Activated naive CD8-positive, alpha-beta T cell treated with anti-CD3 and anti-CD28 coated beads, Interleukin-2, amount 10 ng/mL, durations not matched to agents 7 days and 5 days (primary cell): Measurements from ENCODE around the gene HDAC4. TPM values are rescaled to one million over a fixed set of nuclear protein-coding genes. Genes with fewer than 3 reads are reported as not detected.
A peak's percentile ranks its signal among the peaks of the same experiment; 100 is the strongest.

Source experiments
- ATAC-seq: fragments of 150-1000 bp; cut with Tn5 transposase; one replicate; pipeline ENCODE4 v1.10.0; 2021; ENCODE audit warnings: low read depth, moderate library complexity
- POLR2A ChIA-PET: fragments of 350-600 bp; sonication (Branson Sonifier 250); formaldehyde crosslinking; loops from one replicate; lab custom pipeline; 2021; ENCODE audit warnings: antibody characterized with exemption; lab: Charles Lee
- DNase-seq: peaks from one replicate; pipeline ENCODE4 v3.0.0; 2021
- H3K27ac Mint-ChIP-seq: one replicate; pipeline ENCODE4 v1.8.0; 2022; ENCODE audit warnings: mild to moderate bottlenecking, mixed read lengths
- H3K27me3 Mint-ChIP-seq: one replicate; pipeline ENCODE4 v1.8.0; 2022; ENCODE audit warnings: mild to moderate bottlenecking, moderate library complexity, mixed read lengths
- H3K36me3 Mint-ChIP-seq: one replicate; pipeline ENCODE4 v1.8.0; 2021; ENCODE audit warnings: mild to moderate bottlenecking, mixed read lengths
- H3K4me1 Mint-ChIP-seq: one replicate; pipeline ENCODE4 v1.8.0; 2021; ENCODE audit warnings: mixed read lengths
- H3K4me3 Mint-ChIP-seq: one replicate; pipeline ENCODE4 v1.8.0; 2022; ENCODE audit warnings: mild to moderate bottlenecking, moderate library complexity, mixed read lengths
- H3K9me3 Mint-ChIP-seq: one replicate; pipeline ENCODE4 v1.8.0; 2021; ENCODE audit warnings: mixed read lengths
- total RNA-seq, 2 experiments: library from RNA; stranded (reverse); gene quantifications; one replicate each; pipeline ENCODE4 v1.2.3, GENCODE V29; 2021

Gene HDAC4
- total RNA-seq, 2 experiments from 2014 or later, result 54.0 to 57.4 TPM

DNA sequence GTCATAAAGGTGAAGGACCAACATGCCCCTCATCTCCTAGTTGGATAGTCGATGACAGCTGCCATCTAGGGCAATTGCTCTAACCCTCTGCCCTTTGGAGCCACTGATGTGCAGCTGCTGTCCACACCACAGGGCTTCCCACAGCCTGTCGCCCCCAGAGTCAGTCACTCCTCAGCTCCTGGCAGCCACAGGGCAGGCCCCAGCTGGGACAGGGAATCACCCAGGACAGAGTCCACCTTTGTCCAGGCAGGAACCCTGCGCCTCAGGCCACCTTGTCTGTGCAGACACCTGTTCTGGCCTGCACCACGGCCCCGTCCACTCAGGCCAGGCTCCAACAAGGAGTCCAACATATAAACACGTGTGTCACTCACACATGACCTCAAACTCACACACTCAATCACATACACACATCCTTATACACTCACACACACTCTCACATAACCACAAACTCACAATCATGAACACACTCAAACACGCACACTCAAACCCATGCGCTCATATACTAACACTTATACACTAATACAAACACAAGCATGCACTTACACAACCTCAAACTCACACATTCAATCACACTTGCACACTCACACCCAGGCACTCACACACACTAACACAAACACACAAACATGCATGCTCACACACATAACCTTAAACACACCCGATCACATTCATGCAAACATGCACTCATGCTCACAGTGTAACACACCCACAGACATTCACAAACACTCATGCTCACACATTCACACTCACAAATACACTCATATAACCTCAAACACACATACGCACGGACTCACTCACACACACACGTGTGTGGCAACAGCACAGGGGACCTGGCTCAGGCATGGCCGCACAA lies 29.7 kb downstream of the HDAC4 start:
- no peak overlapping the region for H3K4me3 Mint-ChIP-seq
- peaks cover 5% of the 10 kb centered on the region for H3K36me3 Mint-ChIP-seq
- POLR2A ChIA-PET, result interaction anchor here (2.2 to 2.6 kb wide), 2 partner anchors 10 to 30 kb away, joined by 8 read pairs; partner anchors contain the start of gene HDAC4
- no peaks in the 10 kb centered on the region for H3K9me3 Mint-ChIP-seq
- DNase-seq (no peak), ATAC-seq (no peak)
- no peaks in the 10 kb centered on the region for H3K27me3 Mint-ChIP-seq
- H3K4me1 Mint-ChIP-seq, result peaks cover 12% of the 10 kb centered on the region
- H3K27ac Mint-ChIP-seq, result no peak overlapping the region

DNA sequence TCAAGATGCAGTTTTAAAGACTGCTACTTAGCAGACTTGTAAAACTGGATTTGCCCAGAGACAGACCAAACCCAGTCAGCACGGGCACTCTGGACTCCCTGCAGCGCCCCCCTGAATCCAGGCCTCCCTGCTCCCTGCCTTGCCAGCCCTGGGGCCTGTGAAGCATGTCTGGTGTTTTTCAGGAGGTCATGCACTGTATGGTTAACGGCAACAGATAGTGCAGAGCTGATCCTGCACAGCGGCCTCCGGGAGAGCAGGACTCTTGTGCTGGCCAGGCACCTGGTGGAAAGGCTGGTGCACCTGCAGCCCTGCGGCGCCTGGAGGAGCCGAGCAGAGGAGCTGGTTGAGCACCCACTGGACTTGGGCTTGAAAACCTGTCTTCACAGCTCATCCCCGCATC lies 30.4 kb downstream of the HDAC4 start:
- H3K4me1 Mint-ChIP-seq, result peaks cover 12% of the 10 kb centered on the region
- DNase-seq (no peak), ATAC-seq (no peak)
- no peaks in the 10 kb centered on the region for H3K9me3 Mint-ChIP-seq
- peak overlapping the region; percentile 74 for H3K4me3 Mint-ChIP-seq
- POLR2A ChIA-PET, result interaction anchor here (1.1 to 2.6 kb wide), 3 partner anchors 11 to 519 kb away, joined by 4 to 8 read pairs (median 8); partner anchors contain the start of gene HDAC4
- no peaks in the 10 kb centered on the region for H3K27me3 Mint-ChIP-seq
- H3K27ac Mint-ChIP-seq, result no peak overlapping the region
- peaks cover 5% of the 10 kb centered on the region for H3K36me3 Mint-ChIP-seq

DNA sequence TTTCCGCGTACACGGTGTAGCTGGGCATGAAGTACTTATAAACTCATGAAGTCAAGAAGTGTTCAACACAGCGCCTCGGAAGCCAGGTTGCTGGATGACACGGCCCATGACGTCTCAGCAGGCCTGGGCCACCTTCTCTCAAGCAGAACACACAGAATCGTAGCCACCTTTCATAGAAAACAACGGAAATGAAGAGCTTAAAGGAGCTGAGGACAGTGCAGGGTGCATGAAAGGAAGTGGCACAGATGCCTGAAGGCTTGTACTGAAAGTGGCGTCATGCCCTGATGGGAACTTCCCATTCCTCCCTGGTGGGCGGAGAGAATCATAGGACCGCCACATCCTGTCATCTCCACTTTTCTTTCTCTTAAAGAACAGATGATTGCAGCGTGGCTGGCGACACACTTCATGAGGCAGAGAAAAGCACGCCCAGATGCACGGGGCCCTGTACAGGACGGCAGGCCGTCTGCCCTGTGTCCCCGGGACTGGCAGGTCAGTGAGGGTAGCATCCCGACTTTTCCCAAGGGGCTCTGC lies 31.1 kb downstream of the HDAC4 start:
- Mint-ChIP-seq H3K4me1 (peaks cover 12% of the 10 kb centered on the region), H3K36me3 (peaks cover 5% of the 10 kb centered on the region)

DNA sequence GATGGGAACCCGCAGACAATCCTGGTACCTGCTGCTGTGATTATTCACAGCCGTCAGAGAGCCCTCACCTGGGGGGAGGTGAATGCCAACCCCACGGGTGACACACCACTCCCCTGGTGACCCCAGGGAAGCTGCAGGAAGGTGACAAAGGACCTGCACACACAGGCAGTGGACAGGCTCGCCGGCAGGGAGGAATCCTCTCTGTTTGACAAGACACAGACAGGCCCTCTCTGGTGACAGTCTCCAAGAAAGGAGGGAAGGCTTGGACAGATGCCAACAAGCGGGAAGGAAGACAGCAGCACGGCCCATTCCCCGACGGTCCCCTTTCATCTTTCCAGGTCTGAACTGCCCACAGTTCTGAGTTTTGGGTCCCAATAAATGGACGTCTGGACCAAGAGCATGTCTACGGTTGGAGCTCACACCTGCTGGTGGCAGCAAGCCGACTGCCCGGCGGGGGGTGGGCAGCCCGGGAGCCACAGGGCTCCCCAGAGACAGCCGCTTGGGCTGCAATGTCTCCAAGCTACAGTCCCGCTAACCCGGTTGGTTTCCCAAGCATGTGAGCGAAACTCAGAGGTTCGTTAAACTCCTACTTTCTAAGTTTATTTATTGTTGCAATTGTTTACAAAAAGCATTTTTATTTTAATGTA lies 31.8 kb downstream of the HDAC4 start:
- peaks cover 5% of the 10 kb centered on the region for H3K36me3 Mint-ChIP-seq
- POLR2A ChIA-PET, result interaction anchor here (0.7 to 2.6 kb wide), 8 partner anchors 12 to 520 kb away, joined by 3 to 15 read pairs (median 5); partner anchors contain the start of gene HDAC4
- H3K4me1 Mint-ChIP-seq, result peaks cover 14% of the 10 kb centered on the region
- no peaks in the 10 kb centered on the region for H3K27me3 Mint-ChIP-seq
- ATAC-seq (no peak), DNase-seq (no peak)
- H3K27ac Mint-ChIP-seq, result peak overlapping the region; percentile 13
- no peak overlapping the region for H3K4me3 Mint-ChIP-seq
- H3K9me3 Mint-ChIP-seq, result no peaks in the 10 kb centered on the region

More for the DNA sequence above, 31.1 kb downstream of the HDAC4 start:
- Mint-ChIP-seq H3K4me3 (peak overlapping the region; percentile 74), H3K9me3 (no peaks in the 10 kb centered on the region), H3K27ac (no peak overlapping the region), H3K27me3 (no peaks in the 10 kb centered on the region)
- POLR2A ChIA-PET, result interaction anchor here (0.6 to 2.6 kb wide), 10 partner anchors 11 to 655 kb away, joined by 3 to 15 read pairs (median 4); partner anchors contain the start of genes HDAC4 and NDUFA10
- peak; percentile 54 for DNase-seq
- ATAC-seq, result peak; percentile 97

DNA sequence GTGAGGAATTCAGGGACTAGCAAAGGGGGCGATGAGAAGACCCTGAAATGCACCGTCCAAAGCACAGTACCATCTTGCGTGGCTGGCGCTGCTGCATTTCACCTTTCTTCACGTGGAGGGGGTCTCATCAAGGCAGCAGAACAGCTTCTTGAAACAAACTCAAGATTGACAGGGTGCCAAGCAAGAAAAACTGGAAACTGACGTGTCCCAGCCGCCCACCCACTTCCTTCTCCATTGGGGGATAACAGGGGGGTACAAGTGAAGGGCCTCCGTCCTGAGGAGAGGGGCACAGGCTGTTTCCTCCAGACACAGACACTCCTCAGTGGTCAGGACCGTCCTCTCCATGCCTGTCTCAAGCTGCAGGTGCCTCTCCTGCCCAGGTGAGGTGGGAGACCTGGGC lies 32.5 kb downstream of the HDAC4 start:
- no peak overlapping the region for H3K27ac Mint-ChIP-seq
- ATAC-seq (no peak), DNase-seq (no peak)
- peaks cover 5% of the 10 kb centered on the region for H3K36me3 Mint-ChIP-seq
- no peaks in the 10 kb centered on the region for H3K9me3 Mint-ChIP-seq
- no peaks in the 10 kb centered on the region for H3K27me3 Mint-ChIP-seq
- POLR2A ChIA-PET, result interaction anchor here (1.2 to 2.6 kb wide), 2 partner anchors 33 to 41 kb away, joined by 3 to 8 read pairs; partner anchors contain the start of gene HDAC4
- H3K4me3 Mint-ChIP-seq, result no peak overlapping the region
- peaks cover 20% of the 10 kb centered on the region for H3K4me1 Mint-ChIP-seq

DNA sequence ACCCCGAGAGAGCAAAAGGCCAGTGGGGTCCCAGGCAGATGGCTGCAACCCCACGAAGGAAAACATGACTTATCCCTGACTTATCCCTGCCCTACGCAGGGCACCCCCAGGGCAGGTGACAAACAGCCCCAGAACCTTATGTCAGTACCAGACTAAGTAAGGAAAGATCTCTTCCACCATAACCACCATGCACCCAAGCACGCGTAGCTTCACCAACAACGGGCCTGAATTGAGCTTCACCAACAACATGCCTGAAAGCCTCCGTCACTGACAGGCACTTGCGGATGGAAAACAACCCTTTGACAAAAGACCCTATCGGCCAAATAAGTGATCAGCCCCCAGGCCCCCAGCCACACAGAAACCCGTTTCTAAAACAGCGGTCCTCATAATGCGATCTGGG lies 34.1 kb downstream of the HDAC4 start:
- ATAC-seq, result no peak
- POLR2A ChIA-PET, result no interaction called here
- peaks cover 5% of the 10 kb centered on the region for H3K36me3 Mint-ChIP-seq
- H3K9me3 Mint-ChIP-seq, result no peaks in the 10 kb centered on the region
- H3K27ac Mint-ChIP-seq, result no peak overlapping the region
- H3K4me3 Mint-ChIP-seq, result no peak overlapping the region
- peaks cover 25% of the 10 kb centered on the region for H3K4me1 Mint-ChIP-seq
- no peaks in the 10 kb centered on the region for H3K27me3 Mint-ChIP-seq
- no peak for DNase-seq

DNA sequence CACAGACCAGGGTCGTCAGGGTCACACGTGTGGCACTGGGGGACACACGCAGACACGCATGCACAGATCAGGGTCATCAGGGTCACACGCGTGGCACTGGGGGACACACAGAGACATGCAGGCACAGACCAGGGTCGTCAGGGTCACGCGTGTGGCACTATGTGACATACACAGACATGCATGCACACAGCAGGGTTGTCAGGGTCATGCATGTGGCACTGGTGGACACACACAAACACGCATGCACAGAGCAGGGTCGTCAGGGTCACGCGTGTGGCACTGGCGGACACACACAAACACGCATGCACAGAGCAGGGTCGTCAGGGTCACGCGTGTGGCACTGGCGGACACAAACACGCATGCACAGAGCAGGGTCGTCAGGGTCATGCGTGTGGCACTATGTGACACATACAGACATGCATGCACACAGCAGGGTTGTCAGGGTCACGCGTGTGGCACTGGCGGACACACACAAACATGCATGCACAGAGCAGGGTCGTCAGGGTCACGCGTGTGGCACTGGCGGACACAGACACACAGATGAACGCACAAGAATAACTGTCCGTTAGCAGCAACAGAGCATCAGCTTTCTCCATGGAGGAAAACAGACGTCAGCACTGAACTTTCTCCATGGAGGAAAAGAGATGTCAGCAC lies 34.9 kb downstream of the HDAC4 start:
- Mint-ChIP-seq H3K27me3 (no peaks in the 10 kb centered on the region), H3K4me3 (no peak overlapping the region), H3K27ac (no peak overlapping the region), H3K9me3 (no peaks in the 10 kb centered on the region), H3K4me1 (peaks cover 25% of the 10 kb centered on the region), H3K36me3 (peaks cover 5% of the 10 kb centered on the region)
- POLR2A ChIA-PET, result no interaction called here
- DNase-seq, result no peak
- ATAC-seq, result no peak

DNA sequence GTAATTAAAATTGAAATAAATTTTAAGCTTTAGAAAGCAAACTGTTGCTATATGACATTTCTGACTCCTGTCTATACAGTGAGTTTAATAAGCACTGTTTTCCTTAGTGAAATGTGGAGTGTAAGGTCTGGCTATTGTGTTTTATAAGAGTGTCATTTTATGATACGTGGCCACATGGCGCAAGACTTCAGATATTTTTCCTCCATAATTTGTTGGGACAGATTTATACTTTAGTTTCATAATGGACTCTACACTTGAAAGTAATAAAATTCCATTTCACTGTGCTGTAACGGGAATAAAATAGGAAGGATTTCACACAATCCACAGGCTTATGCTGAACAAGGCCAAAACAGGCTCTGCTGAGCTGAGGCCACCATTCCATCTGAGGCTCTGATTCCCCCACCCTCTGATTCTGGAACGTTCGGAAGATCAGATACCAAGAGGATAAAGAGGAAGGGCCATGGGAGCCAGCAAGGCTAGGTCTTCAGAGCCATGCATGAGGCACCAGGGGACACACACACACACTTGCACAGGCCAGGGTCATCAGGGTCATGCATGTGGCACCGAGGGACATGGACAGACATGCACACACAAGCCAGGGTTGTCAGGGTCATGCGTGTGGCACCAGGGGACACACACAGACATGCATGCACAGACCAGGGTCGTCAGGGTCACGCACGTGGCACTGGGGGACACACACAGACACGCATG lies 35.6 kb downstream of the HDAC4 start:
- no peaks in the 10 kb centered on the region for H3K9me3 Mint-ChIP-seq
- peaks cover 5% of the 10 kb centered on the region for H3K36me3 Mint-ChIP-seq
- no peaks in the 10 kb centered on the region for H3K27me3 Mint-ChIP-seq
- POLR2A ChIA-PET, result no interaction called here
- ATAC-seq (no peak), DNase-seq (no peak)
- H3K27ac Mint-ChIP-seq, result no peak overlapping the region
- H3K4me1 Mint-ChIP-seq, result peaks cover 23% of the 10 kb centered on the region
- H3K4me3 Mint-ChIP-seq, result no peak overlapping the region

DNA sequence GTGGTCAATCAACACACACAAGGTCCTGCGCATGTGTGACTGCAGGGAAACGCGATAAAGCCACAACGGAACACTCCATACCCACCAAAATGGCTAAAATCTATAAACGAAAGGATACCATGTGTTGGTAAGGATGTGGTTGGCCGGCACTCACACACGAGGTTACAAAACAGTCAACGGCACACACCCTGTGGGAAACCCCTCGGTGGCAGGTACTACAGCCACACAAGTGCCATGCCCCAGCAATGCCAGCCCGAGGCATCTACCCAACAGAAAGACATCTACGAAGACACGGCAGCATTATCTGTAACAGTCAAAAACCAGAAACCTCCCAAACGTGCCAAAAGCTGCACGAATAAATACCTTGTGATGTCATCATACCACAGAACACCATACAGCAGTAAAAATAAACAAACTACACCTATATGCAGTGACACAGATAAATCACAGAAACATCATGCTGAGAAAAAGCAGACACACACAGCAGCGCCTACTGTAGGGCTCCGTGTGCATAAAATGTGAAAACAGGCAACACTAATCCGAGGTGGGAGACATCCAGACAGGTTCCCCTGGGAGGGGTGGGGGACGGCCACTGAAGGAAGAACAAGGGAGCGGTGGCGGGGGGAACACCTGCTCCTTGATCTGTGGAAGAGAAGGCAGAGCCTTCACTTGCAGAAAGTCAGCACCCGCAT lies 36.7 kb downstream of the HDAC4 start:
- H3K4me1 Mint-ChIP-seq, result peaks cover 14% of the 10 kb centered on the region

DNA sequence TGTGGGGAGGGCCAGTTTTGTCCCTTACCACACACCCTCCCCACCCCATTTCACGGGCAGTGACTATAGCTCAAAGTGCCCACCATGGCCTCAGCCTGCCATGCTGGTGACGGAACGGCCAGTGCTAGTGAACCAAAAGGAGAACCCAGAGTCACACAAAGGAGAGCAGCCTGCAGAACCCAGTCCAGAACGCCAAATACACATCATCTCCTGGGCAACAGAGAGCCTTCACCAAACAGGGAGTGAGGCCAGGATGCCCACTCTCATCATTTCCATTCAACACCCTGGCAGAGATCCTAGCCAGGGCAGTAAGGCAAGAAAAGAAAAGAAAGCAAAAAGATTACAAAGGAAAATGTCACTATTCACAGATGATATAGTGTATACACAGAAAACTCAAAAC lies 38.3 kb downstream of the HDAC4 start:
- Mint-ChIP-seq H3K27ac (no peak overlapping the region), H3K4me3 (no peak overlapping the region), H3K27me3 (no peaks in the 10 kb centered on the region), H3K9me3 (no peaks in the 10 kb centered on the region), H3K36me3 (peaks cover 11% of the 10 kb centered on the region), H3K4me1 (peaks cover 14% of the 10 kb centered on the region)
- DNase-seq (no peak), ATAC-seq (no peak)
- POLR2A ChIA-PET, result no interaction called here

More for the DNA sequence above, 36.7 kb downstream of the HDAC4 start:
- Mint-ChIP-seq H3K27me3 (no peaks in the 10 kb centered on the region), H3K9me3 (no peaks in the 10 kb centered on the region), H3K4me3 (no peak overlapping the region), H3K27ac (no peak overlapping the region), H3K36me3 (peaks cover 5% of the 10 kb centered on the region)
- no peak for DNase-seq
- no peak for ATAC-seq
- POLR2A ChIA-PET, result no interaction called here

DNA sequence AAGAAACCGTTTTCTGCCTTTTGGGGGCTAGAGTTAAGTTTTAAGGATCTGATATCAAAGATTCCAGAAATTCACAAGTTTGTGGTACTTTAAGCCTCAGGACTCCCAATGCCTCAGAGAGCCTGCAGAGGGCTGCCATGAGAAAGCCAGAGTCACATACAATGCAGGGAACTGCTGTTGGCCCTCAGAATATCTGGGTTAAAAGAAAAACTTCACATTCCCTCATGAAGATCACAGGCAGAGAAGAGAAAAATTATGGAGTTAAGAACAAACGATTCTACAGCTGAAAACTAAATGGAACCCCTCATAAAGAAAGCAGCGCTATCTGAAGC lies 39.5 kb downstream of the HDAC4 start:
- no peaks in the 10 kb centered on the region for H3K27me3 Mint-ChIP-seq
- H3K9me3 Mint-ChIP-seq, result peaks cover 1% of the 10 kb centered on the region
- DNase-seq, result no peak
- H3K36me3 Mint-ChIP-seq, result peaks cover 11% of the 10 kb centered on the region
- H3K4me1 Mint-ChIP-seq, result peaks cover 12% of the 10 kb centered on the region
- POLR2A ChIA-PET, result no interaction called here
- no peak overlapping the region for H3K4me3 Mint-ChIP-seq
- no peak for ATAC-seq
- H3K27ac Mint-ChIP-seq, result no peak overlapping the region
